ENCODE data around the gene CFAP299. TPM values are rescaled to one million over a fixed set of nuclear protein-coding genes. Genes with fewer than 3 reads are reported as not detected.
"Not testable (repeated sequence)": the region's sequence is repeated elsewhere in the genome, so short reads cannot be mapped to it uniquely, and the experiment has no call there.

Gene CFAP299
- total RNA-seq, 1 donor from 2014 or later: not detected

DNA sequence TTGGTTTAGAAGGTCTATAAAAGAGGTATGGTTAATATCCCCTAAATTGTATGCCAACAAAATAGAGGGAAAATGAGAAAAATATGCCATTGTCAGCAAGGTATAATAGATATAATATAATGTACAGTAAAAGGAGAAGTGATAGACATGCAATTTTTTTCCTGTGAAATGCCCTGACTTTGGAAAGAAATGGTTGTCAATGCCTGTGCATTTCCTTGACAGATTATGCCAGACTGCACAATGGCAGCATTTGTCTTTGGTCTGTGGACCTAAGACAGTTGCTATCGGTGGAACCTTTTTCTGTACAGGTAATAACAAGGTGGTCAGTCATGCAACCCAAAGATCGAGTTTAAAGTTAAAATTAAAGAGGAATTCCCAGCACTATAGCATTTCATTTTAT, 301.7 kb downstream of the CFAP299 start:
- H3K27ac Mint-ChIP-seq (ENCODE audit: unreplicated experiment): no peak overlapping the region
- H3K4me1 Mint-ChIP-seq (ENCODE audit: unreplicated experiment): no peaks in the 10 kb centered on the region
- H3K27me3 Mint-ChIP-seq (ENCODE audit: unreplicated experiment): no peaks in the 10 kb centered on the region
- no peaks in the 10 kb centered on the region for H3K36me3 Mint-ChIP-seq (ENCODE audit: low read depth, unreplicated experiment)
- TF ChIP-seq, protein P1, sequence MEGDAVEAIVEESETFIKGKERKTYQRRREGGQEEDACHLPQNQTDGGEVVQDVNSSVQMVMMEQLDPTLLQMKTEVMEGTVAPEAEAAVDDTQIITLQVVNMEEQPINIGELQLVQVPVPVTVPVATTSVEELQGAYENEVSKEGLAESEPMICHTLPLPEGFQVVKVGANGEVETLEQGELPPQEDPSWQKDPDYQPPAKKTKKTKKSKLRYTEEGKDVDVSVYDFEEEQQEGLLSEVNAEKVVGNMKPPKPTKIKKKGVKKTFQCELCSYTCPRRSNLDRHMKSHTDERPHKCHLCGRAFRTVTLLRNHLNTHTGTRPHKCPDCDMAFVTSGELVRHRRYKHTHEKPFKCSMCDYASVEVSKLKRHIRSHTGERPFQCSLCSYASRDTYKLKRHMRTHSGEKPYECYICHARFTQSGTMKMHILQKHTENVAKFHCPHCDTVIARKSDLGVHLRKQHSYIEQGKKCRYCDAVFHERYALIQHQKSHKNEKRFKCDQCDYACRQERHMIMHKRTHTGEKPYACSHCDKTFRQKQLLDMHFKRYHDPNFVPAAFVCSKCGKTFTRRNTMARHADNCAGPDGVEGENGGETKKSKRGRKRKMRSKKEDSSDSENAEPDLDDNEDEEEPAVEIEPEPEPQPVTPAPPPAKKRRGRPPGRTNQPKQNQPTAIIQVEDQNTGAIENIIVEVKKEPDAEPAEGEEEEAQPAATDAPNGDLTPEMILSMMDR (IDR thresholded peaks at IDR 0.05; ENCODE audit: unreplicated experiment): no peak
- H3K4me3 Mint-ChIP-seq (ENCODE audit: unreplicated experiment): no peak overlapping the region
- H3K9me3 Mint-ChIP-seq (ENCODE audit: unreplicated experiment): no peaks in the 10 kb centered on the region
- no peak for DNase-seq (ENCODE audit: low spot score)

DNA sequence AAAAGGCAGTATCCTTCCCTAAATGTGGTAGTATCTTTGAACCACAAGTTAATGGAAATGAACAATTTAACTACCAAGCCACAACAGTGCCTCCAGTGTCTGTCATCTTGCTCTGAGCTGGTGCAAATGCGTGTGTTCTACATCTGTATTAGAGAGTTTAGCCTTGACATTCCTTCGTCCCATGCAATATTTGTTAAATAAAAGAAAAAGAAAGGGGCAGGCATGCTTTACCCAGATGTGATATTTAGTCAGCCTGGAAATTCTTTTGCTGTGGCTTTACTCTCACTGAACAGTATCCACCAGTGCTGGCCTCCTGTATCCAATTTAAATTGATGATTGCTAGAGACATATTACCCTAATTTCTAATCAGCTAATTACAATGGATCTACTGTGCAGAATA, 310.5 kb downstream of the CFAP299 start:
- no peak overlapping the region for H3K4me3 Mint-ChIP-seq (ENCODE audit: unreplicated experiment)
- H3K4me1 Mint-ChIP-seq (ENCODE audit: unreplicated experiment): no peaks in the 10 kb centered on the region
- no peak for DNase-seq (ENCODE audit: low spot score)
- no peaks in the 10 kb centered on the region for H3K36me3 Mint-ChIP-seq (ENCODE audit: low read depth, unreplicated experiment)
- no peak overlapping the region for H3K27ac Mint-ChIP-seq (ENCODE audit: unreplicated experiment)
- TF ChIP-seq, protein P1 (IDR thresholded peaks at IDR 0.05; ENCODE audit: unreplicated experiment): no peak
- no peaks in the 10 kb centered on the region for H3K9me3 Mint-ChIP-seq (ENCODE audit: unreplicated experiment)
- no peaks in the 10 kb centered on the region for H3K27me3 Mint-ChIP-seq (ENCODE audit: unreplicated experiment)

DNA sequence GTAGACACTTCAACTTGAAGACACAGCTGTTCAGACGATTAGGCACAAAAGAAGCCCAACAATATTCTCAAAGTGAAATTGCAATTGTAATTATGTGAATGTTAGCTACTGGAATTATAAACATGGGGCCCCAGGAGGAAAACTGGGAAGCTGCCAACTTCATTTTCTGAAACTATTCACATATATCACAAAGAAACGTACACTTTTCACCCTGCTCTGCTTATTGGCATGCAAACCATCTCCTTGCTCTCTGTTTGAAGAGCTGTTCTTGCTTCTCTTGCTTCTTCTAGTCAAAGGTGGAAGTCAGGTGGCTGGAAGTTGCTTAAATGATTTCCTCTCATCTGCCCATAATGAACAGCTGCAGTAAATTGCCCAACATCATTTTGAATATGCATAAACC, 320.1 kb downstream of the CFAP299 start:
- H3K27ac Mint-ChIP-seq (ENCODE audit: unreplicated experiment): no peak overlapping the region
- H3K36me3 Mint-ChIP-seq (ENCODE audit: low read depth, unreplicated experiment): no peaks in the 10 kb centered on the region
- no peak overlapping the region for H3K4me3 Mint-ChIP-seq (ENCODE audit: unreplicated experiment)
- no peaks in the 10 kb centered on the region for H3K9me3 Mint-ChIP-seq (ENCODE audit: unreplicated experiment)
- H3K27me3 Mint-ChIP-seq (ENCODE audit: unreplicated experiment): no peaks in the 10 kb centered on the region
- no peak for DNase-seq (ENCODE audit: low spot score)
- H3K4me1 Mint-ChIP-seq (ENCODE audit: unreplicated experiment): no peaks in the 10 kb centered on the region
- TF ChIP-seq, protein P1 (IDR thresholded peaks at IDR 0.05; ENCODE audit: unreplicated experiment): no peak

DNA sequence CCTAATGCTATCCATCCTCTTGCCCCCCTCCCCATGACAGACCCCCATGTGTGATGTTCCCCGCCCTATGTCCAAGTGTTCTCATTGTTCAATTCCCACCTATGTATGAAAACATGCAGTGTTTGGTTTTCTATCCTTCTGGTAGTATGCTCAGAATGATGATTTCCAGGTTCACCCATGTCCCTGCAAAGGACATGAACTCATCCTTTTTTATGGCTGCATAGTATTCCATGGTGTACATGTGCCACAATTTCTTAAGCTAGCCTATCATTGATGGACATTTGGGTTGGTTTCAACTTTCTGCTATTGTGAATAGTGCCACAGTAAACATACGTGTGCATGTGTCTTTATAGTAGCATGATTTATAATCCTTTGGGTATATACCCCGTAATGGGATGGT, 334.6 kb downstream of the CFAP299 start:
- not testable (repeated sequence) for H3K27me3 Mint-ChIP-seq (ENCODE audit: unreplicated experiment); H3K9me3 Mint-ChIP-seq (ENCODE audit: unreplicated experiment); H3K36me3 Mint-ChIP-seq (ENCODE audit: low read depth, unreplicated experiment); DNase-seq (ENCODE audit: low spot score); H3K27ac Mint-ChIP-seq (ENCODE audit: unreplicated experiment); H3K4me1 Mint-ChIP-seq (ENCODE audit: unreplicated experiment); H3K4me3 Mint-ChIP-seq (ENCODE audit: unreplicated experiment)

DNA sequence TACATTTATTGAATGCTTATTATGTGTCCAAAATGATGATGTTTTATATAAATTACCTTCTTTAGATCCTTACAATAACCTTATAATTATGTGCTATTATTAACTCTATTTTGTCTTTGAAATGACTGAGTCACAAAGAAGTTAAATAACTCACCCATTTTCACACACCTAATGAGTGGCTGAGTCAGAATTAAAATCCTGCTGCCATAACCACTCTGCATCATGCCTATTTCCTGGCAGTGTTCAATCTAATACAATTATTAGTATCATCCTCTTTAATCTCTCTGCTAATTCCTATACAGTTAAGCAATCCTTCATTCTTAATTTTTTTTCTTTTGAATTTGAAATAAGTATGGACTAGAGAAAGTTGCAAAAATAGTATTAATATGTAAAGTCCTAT, 342.9 kb downstream of the CFAP299 start:
- Mint-ChIP-seq H3K36me3 (ENCODE audit: low read depth, unreplicated experiment) (no peaks in the 10 kb centered on the region), H3K27ac (ENCODE audit: unreplicated experiment) (no peak overlapping the region), H3K4me1 (ENCODE audit: unreplicated experiment) (no peaks in the 10 kb centered on the region), H3K9me3 (ENCODE audit: unreplicated experiment) (no peaks in the 10 kb centered on the region), H3K27me3 (ENCODE audit: unreplicated experiment) (no peaks in the 10 kb centered on the region), H3K4me3 (ENCODE audit: unreplicated experiment) (no peak overlapping the region)
- no peak for DNase-seq (ENCODE audit: low spot score)
- TF ChIP-seq, protein P1 (IDR thresholded peaks at IDR 0.05; ENCODE audit: unreplicated experiment): no peak

DNA sequence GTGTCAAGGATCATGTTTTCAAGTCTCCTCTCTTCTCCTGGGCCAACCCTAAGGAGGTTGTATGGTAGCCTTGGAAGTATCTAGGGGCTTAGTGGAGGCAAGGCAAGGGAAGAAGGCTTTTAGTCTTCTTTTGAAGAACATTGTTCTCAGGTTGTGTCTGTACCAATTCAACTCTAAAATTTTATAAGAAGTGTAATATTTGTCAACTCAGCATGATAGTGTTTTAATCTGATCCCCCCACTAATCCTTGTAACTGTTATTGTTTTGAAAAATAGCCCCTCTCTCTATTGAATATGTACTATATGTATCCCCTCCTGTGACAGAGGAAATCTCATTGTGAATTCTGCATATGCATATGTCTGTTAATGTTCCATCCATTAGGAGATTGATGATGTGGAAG, 345.4 kb downstream of the CFAP299 start:
- H3K9me3 Mint-ChIP-seq (ENCODE audit: unreplicated experiment): no peaks in the 10 kb centered on the region
- DNase-seq (ENCODE audit: low spot score): no peak
- H3K27ac Mint-ChIP-seq (ENCODE audit: unreplicated experiment): no peak overlapping the region
- TF ChIP-seq, protein P1 (IDR thresholded peaks at IDR 0.05; ENCODE audit: unreplicated experiment): no peak
- no peaks in the 10 kb centered on the region for H3K27me3 Mint-ChIP-seq (ENCODE audit: unreplicated experiment)
- H3K4me1 Mint-ChIP-seq (ENCODE audit: unreplicated experiment): no peaks in the 10 kb centered on the region
- H3K36me3 Mint-ChIP-seq (ENCODE audit: low read depth, unreplicated experiment): no peaks in the 10 kb centered on the region
- no peak overlapping the region for H3K4me3 Mint-ChIP-seq (ENCODE audit: unreplicated experiment)

All from endothelial cell (in vitro differentiated cells).